Right ventricle myocardium superior (tissue), 1 donor: Measurements from ENCODE around the gene ILF2. TPM values are rescaled to one million over a fixed set of nuclear protein-coding genes. Genes with fewer than 3 reads are reported as not detected.
"Not testable (repeated sequence)": the region's sequence is repeated elsewhere in the genome, so short reads cannot be mapped to it uniquely, and the experiment has no call there.

Experiments
- ATAC-seq: fragments of 200-7000 bp; cut with Tn5 transposase; one replicate; pipeline ENCODE4 v1.9.1; 2020; ENCODE audit warnings: mild to moderate bottlenecking; ENCODE audit not compliant: poor library complexity
- DNase-seq: peaks from one replicate; pipeline ENCODE4 v3.0.0-alpha.2; 2020
- intact Hi-C: fragments of 100-400 bp; cut with DNase I; formaldehyde crosslinking; loops from one replicate; pipeline ENCODE4 v1.11.2; 2022
- total RNA-seq: library from RNA; stranded (reverse); fragmentation: NEBNext Ultra II Directional; extraction: Animal tissue kit (Norgen Biotek cat#: 25700); gene quantifications from one replicate; pipeline ENCODE4 v1.2.1, GENCODE V29; 2021
- donor health status: DM: no; HTN: yes; CAD: no; lungs with severe emphysema.

Gene ILF2
- total RNA-seq, 1 donor from 2014 or later: 55.3 TPM

GRCh38 chr1:153683854-153684253, 13.1 kb upstream of the ILF2 start:
- ATAC-seq (no peak), DNase-seq (no peak)
- intact Hi-C loops: loop anchor here (5.0 kb wide), 1 partner anchor 88 kb away; no protein-coding TSS in a partner anchor

GRCh38 chr1:153682730-153683129, 11.9 kb upstream of the ILF2 start:
- no peak for ATAC-seq
- no peak for DNase-seq
- intact Hi-C loops: loop anchor here (5.0 kb wide), 1 partner anchor 90 kb away; no protein-coding TSS in a partner anchor

GRCh38 chr1:153680120-153680403, 9.3 kb upstream of the ILF2 start:
- no peak for ATAC-seq
- intact Hi-C loops: loop anchor here (5.0 kb wide), 1 partner anchor 92 kb away; no protein-coding TSS in a partner anchor
- no peak for DNase-seq

GRCh38 chr1:153679337-153680119, 8.7 kb upstream of the ILF2 start:
- DNase-seq: peak; percentile 51
- intact Hi-C loops: loop anchor here (2.0 to 5.0 kb wide), 4 partner anchors 69 to 308 kb away; partner anchors contain the start of gene RAB13

GRCh38 chr1:153678519-153679336, 7.9 kb upstream of the ILF2 start, which contains the start of gene NPR1:
TSS of gene NPR1 (plus strand) at chr1:153678688. CDS start at chr1:153679109, 421 bp downstream.
- intact Hi-C loops: loop anchor here (2.0 to 5.0 kb wide), 3 partner anchors 70 to 309 kb away; partner anchors contain the start of gene RAB13
- DNase-seq (peak; percentile 82), ATAC-seq (peak; percentile 81)

More at GRCh38 chr1:153679337-153680119, 8.7 kb upstream of the ILF2 start:
- peak; percentile 58 for ATAC-seq

GRCh38 chr1:153677718-153678518, 7.1 kb upstream of the ILF2 start:
- DNase-seq (peak; percentile 67), ATAC-seq (peak; percentile 80)
- intact Hi-C loops: loop anchor here (2.0 to 5.0 kb wide), 3 partner anchors 71 to 309 kb away; partner anchors contain the start of gene RAB13

- intact Hi-C loops: no loop called here
- DNase-seq (no peak), ATAC-seq (no peak)
Measured at GRCh38 chr1:153673511-153673910, 2.7 kb upstream of the ILF2 start.

- ATAC-seq (peak; percentile 32), DNase-seq (peak; percentile 57)
- intact Hi-C loops: not testable (repeated sequence)
Measured at GRCh38 chr1:153671628-153672353, 998 bp upstream of the ILF2 start.

- ATAC-seq (peak; percentile 19), DNase-seq (no peak)
- intact Hi-C loops: no loop called here
Measured at GRCh38 chr1:153670257-153670858, 435 bp downstream of the ILF2 start.

- DNase-seq (peak; percentile 6), ATAC-seq (no peak)
- intact Hi-C loops: loop anchor here (10.0 kb wide), 1 partner anchor 95 kb away; no protein-coding TSS in a partner anchor
Measured at GRCh38 chr1:153669606-153670005, 1.2 kb downstream of the ILF2 start.

GRCh38 chr1:153668672-153669071, 2.1 kb downstream of the ILF2 start:
- intact Hi-C loops: loop anchor here (10.0 kb wide), 1 partner anchor 94 kb away; no protein-coding TSS in a partner anchor
- not testable (repeated sequence) for ATAC-seq
- peak; percentile 26 for DNase-seq

GRCh38 chr1:153667439-153667838, 3.4 kb downstream of the ILF2 start:
- intact Hi-C loops: loop anchor here (10.0 kb wide), 1 partner anchor 93 kb away; no protein-coding TSS in a partner anchor
- ATAC-seq (no peak), DNase-seq (no peak)

GRCh38 chr1:153663211-153663610, 7.6 kb downstream of the ILF2 start:
- ATAC-seq (no peak), DNase-seq (no peak)
- intact Hi-C loops: loop anchor here (10.0 kb wide), 1 partner anchor 88 kb away; no protein-coding TSS in a partner anchor

- no peak for ATAC-seq
- DNase-seq: no peak
- intact Hi-C loops: loop anchor here (10.0 kb wide), 1 partner anchor 87 kb away; no protein-coding TSS in a partner anchor
Measured at GRCh38 chr1:153662269-153662668, 8.5 kb downstream of the ILF2 start.

GRCh38 chr1:153661111-153661708, 9.6 kb downstream of the ILF2 start:
- ATAC-seq (no peak), DNase-seq (no peak)
- intact Hi-C loops: loop anchor here (10.0 kb wide), 1 partner anchor 86 kb away; no protein-coding TSS in a partner anchor

- ATAC-seq (no peak), DNase-seq (no peak)
- intact Hi-C loops: loop anchor here (10.0 kb wide), 1 partner anchor 85 kb away; no protein-coding TSS in a partner anchor
Measured at GRCh38 chr1:153659656-153660055, 11.1 kb downstream of the ILF2 start.

- DNase-seq: no peak
- intact Hi-C loops: no loop called here
- ATAC-seq: no peak
Measured at GRCh38 chr1:153659175-153659534, 11.6 kb downstream of the ILF2 start.
